SIG-M5 treated with dmso at 0.1 percent for 504 hours (cell line): ENCODE results near the gene COLGALT1.
A peak's percentile ranks its signal among the peaks of the same experiment; 100 is the strongest.
"Not testable (repeated sequence)": the region's sequence is repeated elsewhere in the genome, so short reads cannot be mapped to it uniquely, and the experiment has no call there.

ENCODE experiments used
- DNase-seq: peaks from one replicate; lab custom pipeline; 2025; ENCODE audit not compliant: unreplicated experiment; lab: John Stamatoyannopoulos, UW

COLGALT1 gene

GRCh38 chr19:17555480-17555928 lies at the start of gene COLGALT1:
Gene COLGALT1 (plus strand): TSS chr19:17555649. CDS start chr19:17555714, 65 bp downstream.
- DNase-seq, result peak; percentile 98

DNA sequence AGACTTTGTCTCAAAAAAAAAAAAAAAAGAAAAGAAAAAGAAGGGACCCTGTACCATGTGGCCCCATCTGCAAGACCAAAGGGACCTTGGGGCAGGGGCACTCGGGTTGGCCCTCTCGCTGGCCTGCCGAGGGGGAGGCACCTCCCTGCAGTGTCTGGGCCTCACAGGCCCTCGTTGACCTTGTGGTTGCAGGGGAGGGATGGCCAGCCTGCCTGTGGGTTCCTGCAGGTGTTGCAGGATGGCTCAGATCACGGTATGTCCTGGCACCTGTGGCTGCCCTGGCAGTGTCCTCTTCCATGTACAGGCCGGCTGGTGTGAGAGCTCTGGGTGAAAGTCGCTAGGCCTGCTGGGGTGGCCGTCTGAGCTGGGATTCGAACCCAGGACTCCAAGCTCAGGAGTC lies 48.7 kb upstream of the COLGALT1 start:
- DNase-seq, result no peak

DNA sequence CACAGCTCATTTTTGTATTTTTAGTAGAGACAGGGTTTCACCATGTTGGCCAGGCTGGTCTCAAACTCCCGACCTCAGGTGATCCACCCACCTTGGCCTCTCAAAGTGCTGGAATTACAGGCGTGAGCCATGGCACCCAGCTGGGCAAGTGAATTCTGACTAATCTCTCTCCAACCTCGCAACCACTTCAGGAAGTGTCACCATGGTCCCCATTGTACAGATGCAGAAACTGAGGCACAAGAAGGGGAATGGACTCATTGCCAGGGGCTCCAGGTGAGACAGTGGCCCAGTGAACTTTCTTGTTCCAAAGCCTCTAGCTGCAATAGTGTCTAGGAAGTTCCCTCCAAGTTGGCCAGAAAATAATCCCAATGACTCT lies 46.9 kb upstream of the COLGALT1 start:
- DNase-seq, result not testable (repeated sequence)

DNA sequence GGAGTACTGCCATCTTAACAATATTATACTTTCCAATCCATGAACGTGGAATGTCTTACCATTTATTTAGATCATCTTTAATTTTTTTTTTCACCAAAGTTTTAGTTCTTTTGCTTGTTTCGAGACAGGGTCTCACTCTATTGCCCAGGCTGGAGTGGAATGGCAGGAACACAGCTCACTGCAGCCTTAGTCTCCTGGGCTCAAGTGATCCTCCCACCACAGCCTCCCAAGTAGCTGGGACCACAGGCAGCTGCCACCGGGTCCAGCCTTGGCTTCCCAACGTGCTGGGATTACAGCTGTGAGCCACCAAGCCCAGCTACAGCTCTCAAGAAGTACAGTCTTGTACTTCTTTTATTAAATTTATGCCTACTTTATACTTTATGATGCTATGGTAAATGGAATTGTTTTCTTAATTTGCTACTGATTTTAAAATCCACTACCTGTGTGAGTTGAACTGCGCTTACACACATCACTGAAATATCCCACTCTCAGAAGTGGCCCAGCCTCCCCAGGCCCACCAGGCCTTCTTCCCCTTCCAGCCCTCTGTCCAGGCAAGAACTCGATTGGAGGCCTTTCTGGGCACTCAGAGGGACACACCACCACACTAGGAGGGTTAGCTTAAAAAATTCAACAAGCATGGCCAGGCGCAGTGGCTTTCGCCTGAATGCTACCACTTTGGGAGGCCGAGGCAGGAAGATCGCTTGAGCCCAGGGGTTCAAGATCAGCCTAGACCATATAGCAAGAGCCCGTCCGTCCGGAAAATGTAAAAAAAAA lies 45.0 kb upstream of the COLGALT1 start:
- DNase-seq, result no peak

DNA sequence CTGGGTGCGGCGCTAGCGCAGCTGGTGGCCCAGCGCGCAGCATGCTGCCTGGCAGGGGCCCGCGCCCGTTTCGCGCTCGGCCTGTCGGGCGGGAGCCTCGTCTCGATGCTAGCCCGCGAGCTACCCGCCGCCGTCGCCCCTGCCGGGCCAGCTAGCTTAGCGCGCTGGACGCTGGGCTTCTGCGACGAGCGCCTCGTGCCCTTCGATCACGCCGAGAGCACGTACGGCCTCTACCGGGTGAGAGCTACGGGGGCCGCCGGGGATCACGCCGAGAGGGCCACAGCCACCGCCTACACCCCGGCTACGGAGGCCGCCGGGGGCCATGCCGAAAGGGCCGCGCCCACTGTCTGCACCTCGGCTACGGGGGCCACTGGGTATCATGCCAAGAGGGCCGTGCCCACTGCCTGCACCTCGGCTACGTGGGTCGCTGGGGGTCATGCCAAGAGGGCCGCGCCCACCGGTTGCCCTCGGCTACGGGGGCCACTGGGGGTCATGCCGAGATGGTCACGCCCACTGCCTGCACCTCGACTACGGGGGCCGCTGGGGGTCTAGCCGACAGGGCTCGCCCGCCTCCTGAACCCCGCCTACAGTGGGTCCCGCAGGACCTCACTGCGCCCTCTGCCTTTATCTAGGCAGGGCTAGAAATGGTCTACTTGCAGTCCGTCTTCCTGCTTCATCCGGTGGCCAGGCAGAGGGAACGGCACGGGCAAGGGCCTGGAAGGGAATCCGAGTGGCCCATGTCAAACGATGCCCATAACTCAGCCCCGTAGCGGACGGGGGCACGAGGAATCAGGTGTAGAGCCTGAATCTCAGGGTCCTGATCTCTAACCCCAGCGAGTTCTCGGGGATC lies 43.5 kb upstream of the COLGALT1 start:
- peak; percentile 86 for DNase-seq

GRCh38 chr19:17512574-17512939 lies 42.9 kb upstream of the COLGALT1 start:
- DNase-seq, result no peak

DNA sequence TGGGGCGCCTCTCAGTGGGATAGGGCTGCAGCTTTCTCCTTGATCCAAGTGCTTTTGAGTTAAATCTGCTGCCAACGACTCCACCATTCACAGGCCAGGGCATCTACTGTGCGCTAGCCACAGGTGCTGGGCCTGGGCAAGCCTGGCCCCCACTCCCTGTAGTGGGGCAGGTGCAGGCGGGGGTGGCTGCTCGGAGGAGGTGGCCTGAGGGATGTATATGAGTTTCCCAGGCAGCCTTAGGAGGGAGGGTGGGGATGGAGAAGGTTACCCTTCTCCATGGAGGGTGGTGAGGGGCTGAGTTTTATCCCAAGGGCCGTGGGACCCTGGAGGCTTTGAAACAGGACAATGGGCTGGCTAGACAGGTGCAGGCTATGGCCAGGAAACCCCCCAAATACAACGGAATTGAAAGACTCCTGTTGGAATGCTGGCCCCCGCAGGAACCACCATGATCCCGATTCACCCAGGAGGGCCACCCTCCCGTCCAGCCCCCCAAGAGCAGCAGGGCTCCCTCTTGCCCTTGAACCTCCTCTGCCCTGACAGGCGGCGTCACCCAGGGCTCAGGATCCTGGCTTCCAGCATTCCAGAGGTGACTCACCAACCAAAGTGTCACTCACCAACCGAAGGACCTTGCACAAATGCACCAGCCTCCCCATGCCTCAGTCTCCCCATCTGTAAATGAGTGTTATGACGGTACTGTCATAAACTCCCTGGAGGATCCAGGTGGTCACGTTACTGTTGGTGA lies 39.9 kb upstream of the COLGALT1 start:
- DNase-seq, result no peak

GRCh38 chr19:17517898-17518297 lies 37.6 kb upstream of the COLGALT1 start:
- DNase-seq, result no peak

GRCh38 chr19:17518654-17519053 lies 36.8 kb upstream of the COLGALT1 start:
- DNase-seq, result not testable (repeated sequence)

GRCh38 chr19:17519967-17520366 lies 35.5 kb upstream of the COLGALT1 start:
- DNase-seq, result no peak

DNA sequence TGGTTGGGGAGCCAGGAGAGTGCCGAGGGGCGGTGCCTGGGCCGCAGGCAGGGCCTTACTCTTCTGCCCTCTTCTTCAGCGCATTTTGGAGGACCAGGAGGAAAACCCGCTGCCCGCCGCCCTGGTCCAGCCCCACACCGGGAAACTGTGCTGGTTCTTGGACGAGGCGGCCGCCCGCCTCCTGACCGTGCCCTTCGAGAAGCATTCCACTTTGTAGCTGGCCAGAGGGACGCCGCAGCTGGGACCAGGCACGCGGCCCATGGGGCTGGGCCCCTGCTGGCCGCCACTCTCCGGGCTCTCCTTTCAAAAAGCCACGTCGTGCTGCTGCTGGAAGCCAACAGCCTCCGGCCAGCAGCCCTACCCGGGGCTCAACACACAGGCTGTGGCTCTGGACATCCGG lies 34.6 kb upstream of the COLGALT1 start:
- DNase-seq, result no peak

GRCh38 chr19:17522988-17523872 lies 32.2 kb upstream of the COLGALT1 start:
- DNase-seq, result peak; percentile 95

DNA sequence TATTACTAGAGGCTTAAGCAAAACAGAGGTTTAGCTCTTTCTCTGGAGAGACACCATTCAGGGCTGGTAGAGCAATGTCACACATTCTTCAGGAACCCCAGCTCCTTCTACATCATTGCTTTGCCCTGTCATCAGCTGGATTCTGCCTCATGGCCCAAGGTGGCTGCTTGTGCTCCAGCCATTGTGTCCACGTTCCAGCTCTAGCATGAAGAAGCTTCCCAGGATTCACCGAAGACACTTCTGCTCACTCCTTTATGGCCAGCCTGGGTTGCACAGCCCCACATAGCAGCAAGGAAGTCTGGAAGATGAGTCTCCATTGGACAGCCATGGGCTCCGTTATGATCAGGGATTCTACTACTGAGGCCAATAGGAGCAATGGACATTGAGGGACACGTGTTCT lies 30.8 kb upstream of the COLGALT1 start:
- no peak for DNase-seq

GRCh38 chr19:17525141-17525540 lies 30.3 kb upstream of the COLGALT1 start:
- DNase-seq, result no peak

GRCh38 chr19:17526922-17527321 lies 28.5 kb upstream of the COLGALT1 start:
- DNase-seq, result no peak

- DNase-seq, result no peak
Measured at GRCh38 chr19:17527326-17527725, 28.1 kb upstream of the COLGALT1 start.

DNA sequence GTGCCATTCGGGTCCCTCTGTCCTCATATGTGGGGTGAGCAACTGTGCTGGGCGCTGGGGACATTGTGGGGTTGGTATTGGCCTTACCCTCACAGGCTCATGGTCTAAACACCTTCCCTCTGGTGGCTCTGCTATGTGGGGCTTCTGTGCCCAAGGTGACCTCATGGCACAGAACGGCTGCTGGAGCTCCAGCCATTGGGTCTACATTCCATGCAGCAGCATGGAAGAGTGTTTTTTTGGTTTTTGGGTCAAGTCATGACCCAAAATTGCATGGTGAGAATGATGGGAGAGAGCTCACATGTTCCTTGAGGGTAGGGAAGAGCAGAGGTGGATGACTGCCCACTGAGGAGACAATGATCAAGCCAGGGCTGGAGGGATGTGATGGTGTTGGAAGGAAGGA lies 26.8 kb upstream of the COLGALT1 start:
- no peak for DNase-seq

DNA sequence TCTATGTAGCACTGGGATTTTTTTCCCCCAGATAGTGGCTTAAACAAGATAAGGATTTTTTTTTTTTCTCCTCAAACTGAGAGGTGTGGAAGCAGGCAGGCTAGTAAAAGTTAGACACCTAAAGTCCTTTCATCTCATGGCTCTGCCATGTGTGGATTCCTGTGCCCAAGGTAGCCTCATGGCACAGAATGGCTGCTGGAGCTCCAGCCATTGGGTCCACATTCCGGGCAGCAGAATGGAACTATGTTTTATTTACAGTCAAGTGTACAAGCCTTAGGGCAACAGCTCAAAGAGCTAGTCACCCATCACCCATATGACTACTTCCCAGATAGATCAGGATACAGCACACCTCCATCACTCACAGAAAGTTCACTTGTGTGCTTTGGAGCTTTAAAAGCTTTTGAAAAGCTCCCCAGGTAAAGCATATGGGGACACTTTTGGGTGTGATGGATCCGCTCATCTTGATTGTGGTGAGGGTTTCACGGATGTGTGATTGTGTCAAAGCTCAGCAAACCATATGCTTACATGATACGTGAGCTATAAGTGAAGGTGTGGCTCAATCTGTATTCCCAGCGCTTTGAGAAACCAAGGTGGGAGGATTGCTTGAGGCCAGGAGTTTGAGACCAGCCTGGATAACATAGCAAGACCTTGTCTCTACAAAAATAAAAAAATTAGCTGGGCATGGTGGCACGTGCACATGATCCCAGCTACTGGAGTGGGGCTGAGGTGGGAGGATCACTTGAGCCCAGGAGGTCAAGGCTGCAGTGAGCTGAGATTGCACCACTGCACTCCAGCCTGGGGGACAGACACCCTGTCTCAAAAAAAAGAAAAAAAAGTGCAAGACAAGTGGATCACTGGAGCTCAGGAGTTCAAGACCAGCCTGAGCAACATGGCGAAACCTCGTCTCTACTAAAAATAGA lies 25.9 kb upstream of the COLGALT1 start:
- DNase-seq, result no peak

GRCh38 chr19:17530586-17530985 lies 24.9 kb upstream of the COLGALT1 start:
- DNase-seq, result no peak
